ENCODE results near the gene UQCC5.
"Not testable (repeated sequence)": the region's sequence is repeated elsewhere in the genome, so short reads cannot be mapped to it uniquely, and the experiment has no call there.

The UQCC5 gene

DNA sequence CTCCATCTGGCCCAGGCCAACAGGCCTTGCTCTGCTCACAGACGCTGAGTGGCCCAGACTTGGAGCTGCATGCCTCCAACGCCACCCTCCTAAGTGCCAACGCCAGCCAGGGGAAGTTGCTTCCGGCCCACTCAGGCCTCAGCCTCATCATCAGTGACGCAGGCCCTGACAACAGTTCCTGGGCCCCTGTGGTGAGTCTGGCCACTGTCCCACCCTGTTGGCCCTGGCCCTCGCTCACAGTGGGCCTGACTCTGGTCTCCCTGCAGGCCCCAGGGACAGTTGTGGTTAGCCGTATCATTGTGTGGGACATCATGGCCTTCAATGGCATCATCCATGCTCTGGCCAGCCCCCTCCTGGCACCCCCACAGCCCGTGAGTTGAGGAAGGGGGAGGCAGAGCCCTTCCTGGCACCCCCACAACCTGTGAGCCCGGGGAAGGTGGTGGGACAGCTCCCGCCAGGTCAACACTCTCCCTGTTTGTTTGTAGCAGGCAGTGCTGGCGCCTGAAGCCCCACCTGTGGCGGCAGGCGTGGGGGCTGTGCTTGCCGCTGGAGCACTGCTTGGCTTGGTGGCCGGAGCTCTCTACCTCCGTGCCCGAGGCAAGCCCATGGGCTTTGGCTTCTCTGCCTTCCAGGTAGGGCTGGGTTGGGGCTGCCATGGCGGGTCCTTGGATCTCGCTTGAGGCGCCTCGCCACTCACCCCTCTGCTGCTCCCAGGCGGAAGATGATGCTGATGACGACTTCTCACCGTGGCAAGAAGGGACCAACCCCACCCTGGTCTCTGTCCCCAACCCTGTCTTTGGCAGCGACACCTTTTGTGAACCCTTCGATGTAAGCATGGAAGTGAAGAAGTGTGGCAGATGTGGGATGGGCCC lies 12.8 kb upstream of the UQCC5 start:
- DNase-seq (ENCODE audit: low read depth): no peak

DNA sequence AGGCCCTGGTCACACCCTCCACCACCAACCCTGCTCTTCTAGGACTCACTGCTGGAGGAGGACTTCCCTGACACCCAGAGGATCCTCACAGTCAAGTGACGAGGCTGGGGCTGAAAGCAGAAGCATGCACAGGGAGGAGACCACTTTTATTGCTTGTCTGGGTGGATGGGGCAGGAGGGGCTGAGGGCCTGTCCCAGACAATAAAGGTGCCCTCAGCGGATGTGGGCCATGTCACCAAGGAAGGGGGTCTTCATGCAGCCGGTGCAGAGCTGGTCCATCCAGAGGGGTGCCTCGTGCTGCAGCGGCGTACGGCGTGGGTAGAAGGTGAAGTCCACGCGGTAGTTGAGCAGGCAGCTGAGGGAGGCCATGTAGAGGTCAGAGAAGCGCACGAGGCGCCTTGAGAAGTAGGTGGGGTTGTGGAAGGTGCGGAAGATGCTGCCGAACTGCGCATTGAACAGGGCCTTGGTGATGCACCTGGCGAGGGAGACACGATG lies 12.1 kb upstream of the UQCC5 start:
- DNase-seq (ENCODE audit: low read depth): no peak

DNA sequence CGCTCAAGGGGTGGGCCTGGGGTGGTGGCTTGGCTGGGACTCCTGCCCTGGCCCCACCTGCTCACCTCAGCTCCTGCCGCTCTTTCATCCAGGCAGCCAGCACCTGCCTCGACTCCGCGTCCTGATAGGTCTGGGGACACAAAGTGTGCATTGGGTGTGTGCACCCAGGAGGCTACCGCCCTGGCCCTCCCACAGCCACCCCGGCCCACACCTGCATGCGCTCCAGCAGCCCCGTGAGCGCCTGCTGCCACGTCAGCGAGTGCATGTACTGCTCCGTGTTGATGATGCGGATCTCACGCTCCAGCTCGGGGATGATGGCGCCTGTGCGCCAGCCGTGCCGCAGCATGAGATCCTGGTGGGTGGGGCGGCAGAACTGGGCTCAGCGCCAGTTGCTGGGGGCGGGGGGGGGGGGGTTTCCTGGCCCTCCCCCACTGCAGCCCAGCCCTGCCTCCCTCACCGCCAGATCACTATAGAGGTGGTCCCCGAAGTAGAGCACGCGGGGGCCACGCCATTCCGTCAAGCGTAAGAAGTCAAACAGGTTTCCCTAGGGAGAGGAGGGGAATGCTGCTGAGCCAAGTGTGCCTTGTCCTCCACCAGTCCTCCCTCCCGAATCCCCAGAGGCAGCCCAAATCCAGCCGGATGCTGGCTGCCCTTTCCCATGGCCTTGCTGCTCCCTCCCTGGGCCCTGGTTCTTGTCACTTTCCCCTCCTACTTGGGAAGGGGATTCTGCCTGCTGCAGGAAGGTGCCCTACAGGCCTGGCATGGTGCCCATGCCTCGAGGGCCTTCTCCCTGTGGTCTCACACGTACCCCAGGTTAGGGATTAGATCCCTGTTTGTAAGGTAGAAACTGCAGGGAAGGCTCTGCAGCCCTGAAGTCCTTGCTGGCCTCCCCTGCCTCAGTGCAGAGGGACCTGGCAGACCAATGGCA lies 11.4 kb upstream of the UQCC5 start:
- DNase-seq (ENCODE audit: low read depth): no peak

DNA sequence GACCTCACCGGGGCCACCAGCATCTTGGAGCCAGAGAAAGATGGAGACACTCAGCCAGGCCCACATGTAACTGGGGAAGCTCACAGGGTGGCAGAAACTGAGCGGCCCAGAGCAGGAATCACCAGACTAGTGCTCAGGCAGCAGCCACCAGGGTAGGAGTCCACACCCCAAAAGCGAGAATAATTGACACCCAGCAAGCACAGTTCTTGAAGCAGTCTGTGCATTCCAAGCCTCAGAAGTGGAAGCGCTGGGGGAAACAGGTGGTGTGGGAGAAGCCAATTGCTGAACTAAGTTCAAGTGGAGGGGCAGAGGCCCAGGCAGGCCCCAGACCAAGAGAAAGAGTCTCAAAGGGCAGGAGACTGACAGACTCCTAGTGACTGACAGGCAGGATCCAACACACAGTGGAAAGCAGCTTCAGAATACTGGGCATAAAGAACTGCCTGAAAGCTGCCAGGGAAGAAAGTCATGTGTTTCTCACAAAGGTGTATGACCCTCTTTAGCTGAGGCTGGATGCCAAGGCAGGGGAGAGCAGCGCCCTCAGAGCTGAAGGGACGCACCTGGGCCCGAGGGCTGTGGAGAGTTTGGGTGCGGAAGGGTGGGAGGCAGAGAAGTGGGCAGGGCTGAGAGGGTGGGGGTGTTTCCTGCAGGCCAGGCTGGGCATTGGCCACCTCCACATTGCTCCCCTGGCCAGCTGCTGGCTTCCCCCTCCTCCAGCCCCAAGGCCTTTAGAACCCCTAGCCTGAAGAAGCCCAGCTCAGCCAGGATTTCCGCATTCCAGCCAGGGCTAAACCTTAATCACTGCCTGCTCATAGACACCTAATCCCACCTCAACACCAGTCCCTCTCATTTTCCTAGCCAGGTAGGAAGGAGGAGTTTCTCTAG lies 10.5 kb upstream of the UQCC5 start:
- no peak for DNase-seq (ENCODE audit: low read depth)

DNA sequence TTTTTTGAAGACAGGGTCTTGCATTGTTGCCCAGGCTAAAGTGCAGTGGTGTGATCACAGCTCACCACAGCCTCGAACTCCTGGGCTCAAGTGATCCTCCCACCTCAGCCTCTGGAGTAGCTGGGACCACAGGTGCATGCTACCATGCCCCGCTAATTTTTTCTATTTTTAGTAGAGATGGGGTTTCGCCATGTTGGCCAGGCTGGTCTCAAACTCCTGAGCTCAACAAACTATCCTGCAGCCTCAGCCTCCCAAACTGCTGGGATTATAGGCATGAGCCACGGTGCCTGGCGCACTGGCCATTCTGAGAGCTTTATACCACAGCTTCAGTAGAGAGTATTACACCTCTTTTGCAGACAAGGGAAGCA lies 9.8 kb upstream of the UQCC5 start:
- not testable (repeated sequence) for DNase-seq (ENCODE audit: low read depth)

DNA sequence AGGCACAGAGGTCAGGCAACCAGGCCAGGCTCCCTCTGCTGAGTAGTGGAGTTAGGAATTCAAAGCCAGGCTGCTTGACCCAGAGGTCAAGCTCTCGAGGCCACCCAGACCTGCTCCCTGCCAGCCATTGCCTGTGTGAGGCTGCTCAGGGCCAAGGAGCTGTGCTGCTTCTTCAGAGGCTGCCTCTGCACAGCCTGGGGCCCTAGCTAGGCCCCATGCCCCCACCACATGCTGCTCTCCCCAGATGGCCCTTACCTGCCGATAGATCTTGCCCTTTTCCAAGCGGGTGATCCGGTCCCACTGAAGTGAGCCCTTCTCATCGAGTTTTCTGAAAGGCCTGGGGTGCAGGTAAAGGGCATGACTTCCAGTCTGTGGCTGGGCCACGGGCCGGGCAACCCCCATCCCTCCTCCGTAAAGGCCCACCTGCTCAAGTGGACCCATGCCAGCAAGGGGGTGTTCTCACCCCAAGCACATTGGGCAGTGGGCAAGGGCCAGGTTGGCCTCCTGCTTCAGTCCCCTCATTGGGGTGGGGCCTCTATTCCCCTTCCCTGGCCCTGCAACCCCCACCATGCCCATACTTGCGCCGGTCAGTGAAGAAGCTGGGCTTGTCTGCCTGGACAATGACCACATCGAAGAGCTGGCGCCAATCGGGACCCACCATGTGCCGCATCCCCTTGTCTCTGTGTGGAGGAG lies 9.2 kb upstream of the UQCC5 start:
- DNase-seq (ENCODE audit: low read depth): no peak

DNA sequence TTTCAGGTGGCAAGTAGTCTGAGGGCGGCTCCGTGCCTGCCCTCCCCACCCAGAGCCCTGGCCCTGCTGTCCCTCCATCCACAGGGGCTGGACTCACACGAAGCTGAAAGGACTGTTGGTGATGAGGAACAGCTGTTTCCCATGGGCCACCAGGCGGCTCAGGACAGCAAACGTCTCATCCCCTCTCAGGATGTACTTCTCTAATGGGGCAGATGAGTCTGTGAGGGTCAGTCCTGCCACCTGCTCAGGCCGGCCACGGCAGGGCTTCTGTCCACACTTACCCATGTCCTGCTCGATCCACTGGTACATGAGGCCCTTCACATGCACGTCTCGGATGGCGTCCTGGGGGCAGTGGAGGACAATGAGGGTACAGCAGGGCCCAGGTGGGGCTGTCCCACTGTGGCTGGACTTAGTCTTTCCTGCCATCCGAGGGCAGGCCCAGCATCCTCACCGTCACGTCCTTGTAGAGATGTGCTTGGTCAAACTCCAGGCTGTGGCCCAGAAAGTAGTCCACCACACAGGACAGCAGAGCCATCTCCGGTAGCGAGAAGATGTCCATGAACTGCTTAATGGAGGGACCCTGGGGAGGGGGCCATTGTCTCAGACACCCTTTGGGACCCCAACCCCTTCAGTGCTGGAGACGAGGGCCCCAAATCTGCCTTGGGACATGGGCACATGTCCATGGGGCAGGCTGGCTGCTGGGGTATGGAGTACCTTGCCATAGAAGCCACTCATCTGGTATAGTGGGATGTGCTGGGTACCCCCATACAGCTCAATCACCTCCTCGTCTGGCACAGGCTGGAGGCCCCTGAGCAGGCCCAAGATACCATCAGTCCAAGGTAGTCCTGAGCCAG lies 8.4 kb upstream of the UQCC5 start:
- DNase-seq (ENCODE audit: low read depth): no peak

DNA sequence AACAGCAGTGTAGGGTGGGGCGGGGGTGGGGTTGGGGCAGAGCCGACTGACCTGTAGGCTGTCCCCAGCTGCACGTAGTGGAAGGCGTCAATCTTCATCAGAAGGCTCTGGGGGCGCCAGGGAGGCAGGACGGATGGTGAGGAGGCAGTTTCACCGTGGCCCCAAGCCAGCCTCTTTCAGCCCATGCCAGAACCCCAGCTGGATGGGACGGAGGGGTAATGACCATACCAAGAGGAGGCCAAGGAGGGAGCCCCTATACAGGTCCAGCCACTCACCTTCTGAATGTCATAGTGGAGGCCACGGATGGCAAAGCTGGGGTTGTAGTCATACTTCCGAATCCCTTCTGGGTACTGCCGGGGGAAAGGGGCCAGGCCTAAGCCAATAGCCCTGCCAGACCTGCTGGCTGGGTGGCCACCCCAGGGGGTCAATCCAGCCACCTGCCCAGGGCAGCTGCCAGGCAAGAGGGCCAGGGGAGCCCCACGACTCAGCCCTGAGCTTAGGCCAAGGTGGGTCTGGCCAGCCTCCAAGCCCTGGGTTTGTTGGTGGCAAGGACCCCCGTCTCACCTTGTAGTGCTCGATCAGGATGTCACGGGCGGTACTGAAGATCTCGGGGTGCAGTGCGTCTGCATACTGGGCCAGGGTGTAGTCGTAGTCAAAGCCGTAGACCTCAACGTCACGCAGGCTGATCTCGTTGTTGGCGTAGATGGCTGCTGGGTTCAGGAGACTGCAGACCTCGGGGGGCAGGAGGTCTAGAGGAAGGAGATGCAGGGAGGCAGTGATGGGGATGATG lies 7.6 kb upstream of the UQCC5 start:
- no peak for DNase-seq (ENCODE audit: low read depth)

DNA sequence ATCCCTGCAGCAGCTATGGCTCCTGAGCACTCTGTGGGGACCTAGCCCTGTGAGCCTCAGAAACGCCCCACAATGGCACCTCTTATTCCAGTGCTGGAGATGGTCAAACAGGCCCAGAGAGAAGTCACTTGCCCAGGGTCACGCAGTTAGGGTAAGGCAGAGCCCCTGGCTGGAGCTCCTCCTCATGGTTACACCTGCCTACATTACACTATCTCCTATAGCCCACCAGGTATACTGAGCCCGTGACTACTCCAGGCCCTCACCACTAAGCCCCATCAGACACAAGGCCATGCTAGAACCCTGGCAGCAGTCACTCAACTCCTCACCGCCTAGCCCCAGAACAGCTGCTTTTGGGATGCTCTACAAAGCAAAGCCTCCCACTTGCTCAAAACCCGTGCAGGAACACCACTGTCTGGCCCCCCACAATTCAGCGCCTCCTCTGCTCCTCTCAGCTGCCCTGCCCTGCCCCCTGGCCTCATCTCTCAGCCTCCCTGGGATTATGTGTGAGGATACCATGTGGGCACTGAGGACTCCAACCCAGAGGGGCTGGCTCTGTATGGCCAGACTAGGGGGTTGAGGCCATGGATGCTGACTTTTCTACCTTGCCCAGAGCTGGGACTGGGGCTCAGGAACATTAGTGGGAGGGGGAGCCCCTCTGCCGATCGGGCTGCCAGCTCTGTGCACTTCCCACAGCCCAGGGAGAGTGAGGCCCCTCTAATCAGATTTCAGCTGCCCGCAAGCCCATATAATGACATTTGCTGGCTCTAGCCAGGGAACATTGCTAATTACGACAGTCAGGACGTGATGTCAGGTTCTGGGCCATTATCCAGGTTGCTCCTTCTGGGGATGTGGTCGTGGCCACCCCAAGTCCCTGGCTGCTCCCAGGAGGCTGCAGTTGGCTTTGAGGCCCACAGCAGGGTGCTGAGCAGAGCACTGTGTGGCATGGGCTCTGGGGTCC lies 6.8 kb upstream of the UQCC5 start:
- no peak for DNase-seq (ENCODE audit: low read depth)

DNA sequence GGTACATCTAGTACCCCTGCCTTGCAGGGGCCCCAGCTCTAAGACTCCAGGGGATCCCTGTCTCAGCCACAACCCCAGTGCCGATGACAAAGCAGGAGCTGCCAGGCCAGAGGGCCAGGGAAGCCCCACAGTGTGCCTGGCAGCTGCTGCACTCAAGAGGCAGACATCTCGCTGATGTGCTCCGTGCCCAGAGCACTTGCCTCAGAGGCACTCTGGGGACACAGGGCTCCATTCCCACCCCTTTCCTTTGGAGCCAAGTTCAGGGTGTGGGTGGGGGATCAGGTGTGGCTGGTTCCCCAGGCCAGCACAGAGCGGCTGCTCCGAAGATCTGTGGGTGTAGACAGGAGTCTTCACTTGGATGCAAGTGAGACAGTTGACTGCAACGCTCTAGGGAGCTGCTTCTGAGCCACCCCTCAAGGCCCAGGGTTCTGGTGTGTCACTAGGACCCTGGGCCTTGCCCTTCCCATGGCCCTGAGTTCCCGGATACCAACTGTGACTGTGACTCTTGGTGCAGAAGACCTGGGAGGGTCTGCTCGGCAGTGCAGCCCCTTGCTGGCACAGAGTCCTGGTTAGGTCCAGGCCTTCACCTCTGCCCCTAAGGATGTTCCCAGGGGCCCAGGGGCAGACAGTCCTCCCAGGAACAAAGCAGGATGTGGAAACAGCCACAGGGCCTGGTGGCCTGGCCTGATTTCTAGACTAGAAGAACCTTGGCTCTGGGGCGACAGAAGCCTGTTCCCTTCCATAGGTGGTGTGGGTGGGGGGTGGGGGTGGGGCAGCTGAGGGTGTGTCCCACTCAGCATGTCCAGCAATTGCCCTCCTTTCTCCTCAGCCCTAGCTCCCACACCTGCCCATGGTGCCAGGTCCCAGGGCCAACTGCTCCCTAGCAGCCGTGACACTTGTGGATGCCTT lies 5.2 kb upstream of the UQCC5 start:
- no peak for DNase-seq (ENCODE audit: low read depth)

DNA sequence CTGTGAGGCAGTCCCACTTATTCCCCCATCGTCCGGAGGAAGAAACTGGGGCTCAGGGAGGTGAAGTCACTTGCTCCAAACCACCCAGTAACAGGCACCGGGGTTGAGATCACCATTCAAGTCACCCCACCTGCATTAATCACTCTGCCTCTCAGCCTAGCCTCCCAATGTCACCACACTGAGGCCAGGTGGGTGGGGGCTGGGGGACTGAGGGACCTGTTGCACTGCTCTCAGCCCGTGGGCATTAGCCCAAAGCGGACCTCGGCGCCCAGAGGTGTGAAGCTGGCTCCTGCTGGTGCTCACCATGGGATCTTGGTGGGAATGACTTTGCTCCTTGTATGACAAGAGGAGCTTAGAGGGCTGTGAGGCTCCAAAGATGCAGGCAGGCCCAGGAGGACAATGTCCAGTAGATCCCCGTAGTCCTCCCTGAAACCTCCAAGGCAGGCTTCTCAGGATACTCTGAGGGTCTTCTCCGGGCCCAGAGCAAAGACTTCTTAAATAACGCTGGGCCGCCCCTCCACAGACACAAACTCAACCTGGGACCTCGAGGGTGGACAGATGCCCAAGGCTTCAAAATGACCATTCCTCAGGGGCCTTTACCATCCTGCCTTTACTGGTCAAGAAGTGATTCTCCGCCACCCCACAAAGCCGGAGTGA lies 4.4 kb upstream of the UQCC5 start:
- no peak for DNase-seq (ENCODE audit: low read depth)

DNA sequence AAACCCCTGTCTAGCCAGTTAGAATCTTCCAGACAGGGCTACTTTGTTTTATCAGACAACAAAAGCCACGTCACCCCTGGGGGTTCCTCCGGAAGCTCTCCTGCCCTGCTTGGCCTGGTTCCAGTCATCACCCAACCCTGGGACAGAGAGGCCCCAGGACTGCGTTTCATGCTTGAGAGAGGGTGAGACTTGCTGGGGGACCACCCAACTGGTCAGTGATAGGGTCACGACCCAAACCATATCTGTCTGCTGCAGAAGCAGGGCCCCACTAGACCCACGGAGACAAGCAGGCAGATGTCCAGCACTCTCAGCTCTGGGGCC lies 3.9 kb upstream of the UQCC5 start:
- no peak for DNase-seq (ENCODE audit: low read depth)

DNA sequence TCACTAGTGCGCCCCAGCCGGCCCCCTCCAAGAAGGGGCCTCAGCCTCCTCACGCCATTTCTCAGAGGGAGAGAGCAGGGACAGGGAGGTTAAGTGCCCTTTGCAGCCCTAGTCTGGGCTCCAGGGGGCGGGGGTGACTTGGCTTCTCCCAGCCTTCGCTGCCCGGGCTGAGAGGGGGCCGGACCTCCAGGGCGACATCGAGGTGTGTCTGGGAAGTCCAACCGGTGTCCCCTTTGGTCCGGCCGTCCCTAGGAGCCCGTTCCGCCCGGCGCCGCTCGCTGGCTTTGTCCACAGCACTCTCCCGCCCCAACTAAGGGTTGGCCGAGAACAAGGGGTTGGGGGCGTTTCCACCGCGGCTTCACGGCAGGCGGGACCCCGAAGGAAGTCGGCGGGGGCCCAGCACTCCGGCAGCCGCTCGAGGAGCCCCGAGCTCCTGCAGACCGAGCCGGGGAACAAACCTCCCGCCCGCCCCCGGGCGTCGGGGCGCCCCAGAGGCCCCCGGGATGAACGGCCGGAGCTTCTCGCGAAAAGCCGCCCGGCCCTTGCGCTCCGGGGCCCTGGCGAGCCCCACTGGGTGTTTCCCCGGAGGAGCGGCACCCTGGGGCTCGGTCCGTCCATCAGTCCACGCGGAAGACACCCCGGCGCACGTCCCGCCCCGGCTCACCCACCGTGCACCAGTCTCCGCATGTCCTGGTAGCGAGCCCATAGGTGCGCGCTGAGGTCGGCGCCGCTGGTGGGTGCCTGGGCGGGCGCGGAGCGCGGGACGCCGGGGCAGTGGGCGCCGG lies 3.4 kb upstream of the UQCC5 start:
- no peak for DNase-seq (ENCODE audit: low read depth)

DNA sequence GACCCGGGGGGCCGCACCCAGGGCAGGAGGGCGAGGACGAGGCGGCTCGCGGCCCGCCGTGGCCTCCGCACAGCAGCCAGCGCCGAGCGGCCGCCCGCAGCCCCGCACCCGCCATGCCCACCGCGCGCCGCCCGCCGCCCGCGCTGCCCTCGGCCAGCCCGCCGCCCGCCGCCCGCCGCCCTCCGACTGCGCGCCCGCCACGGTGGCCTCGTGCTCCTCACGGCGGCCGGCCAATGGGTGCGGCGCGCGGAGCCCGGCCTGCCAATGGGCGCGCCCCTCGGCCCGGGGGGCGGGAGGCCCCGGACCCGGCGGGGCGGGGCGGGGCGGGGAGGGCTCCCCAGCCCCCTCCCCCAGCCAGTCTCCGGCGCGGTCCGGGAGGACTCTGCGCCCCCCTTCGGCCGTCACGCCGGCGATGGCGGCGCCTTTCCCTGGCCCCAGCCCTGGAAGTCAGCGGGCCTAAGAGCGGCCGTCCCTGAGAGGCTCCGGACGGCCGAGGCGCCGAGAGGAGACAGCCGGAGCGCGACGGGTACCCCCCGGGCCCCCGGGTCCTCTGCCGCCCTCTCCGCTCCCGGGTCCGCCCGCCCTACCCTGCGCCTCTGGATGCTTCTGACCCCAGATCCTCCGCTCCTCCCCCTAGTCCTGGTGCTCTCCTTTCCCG lies 2.7 kb upstream of the UQCC5 start, which contains the start of gene NT5DC2:
TSS of gene NT5DC2 (minus strand) at position 235 of the 658 bp plus-strand sequence. CDS start at position 115, 120 bp downstream.
- peak; percentile 29 for DNase-seq (ENCODE audit: low read depth)

Data from fibroblast of the conjunctiva (primary cell).